CD4-positive, alpha-beta T cell treated with Interleukin-17A for 4 hours (primary cell): ENCODE data around the gene SPATA3.
"Not testable (repeated sequence)": the region's sequence is repeated elsewhere in the genome, so short reads cannot be mapped to it uniquely, and the experiment has no call there.

Experiments used
- DNase-seq: peaks from one replicate; pipeline ENCODE4 v3.0.0-alpha.2; 2020; ENCODE audit warnings: mixed read lengths

SPATA3 gene

GRCh38 chr2:230995821-230996220 lies at the start of gene SPATA3:
SPATA3 (plus strand) TSS chr2:230996121; CDS start chr2:230996234, 113 bp downstream.
- no peak for DNase-seq

- no peak for DNase-seq
Measured at GRCh38 chr2:230946429-230947234, 49.3 kb upstream of the SPATA3 start.

- DNase-seq: no peak
Measured at GRCh38 chr2:230947235-230947576, 48.7 kb upstream of the SPATA3 start.

GRCh38 chr2:230947908-230948365 lies 48.0 kb upstream of the SPATA3 start:
- DNase-seq: no peak

GRCh38 chr2:230949966-230950873 lies 45.7 kb upstream of the SPATA3 start:
- no peak for DNase-seq

GRCh38 chr2:230950874-230951339 lies 45.0 kb upstream of the SPATA3 start:
- DNase-seq: no peak

GRCh38 chr2:230951396-230951795 lies 44.5 kb upstream of the SPATA3 start:
- DNase-seq: no peak

GRCh38 chr2:230952226-230952956 lies 43.5 kb upstream of the SPATA3 start:
- DNase-seq: no peak

GRCh38 chr2:230953845-230954244 lies 42.1 kb upstream of the SPATA3 start:
- no peak for DNase-seq

- no peak for DNase-seq
Measured at GRCh38 chr2:230954746-230955145, 41.2 kb upstream of the SPATA3 start.

GRCh38 chr2:230955163-230955737 lies 40.7 kb upstream of the SPATA3 start:
- no peak for DNase-seq

- DNase-seq: peak; percentile 55
Measured at GRCh38 chr2:230956827-230957755, 38.8 kb upstream of the SPATA3 start.

- DNase-seq: no peak
Measured at GRCh38 chr2:230957756-230958391, 38.0 kb upstream of the SPATA3 start.

GRCh38 chr2:230958820-230959756 lies 36.8 kb upstream of the SPATA3 start:
- no peak for DNase-seq

GRCh38 chr2:230960026-230960425 lies 35.9 kb upstream of the SPATA3 start:
- DNase-seq: no peak

- DNase-seq: no peak
Measured at GRCh38 chr2:230961091-230961491, 34.8 kb upstream of the SPATA3 start.

- no peak for DNase-seq
Measured at GRCh38 chr2:230964136-230964730, 31.7 kb upstream of the SPATA3 start.

- DNase-seq: no peak
Measured at GRCh38 chr2:230967113-230967512, 28.8 kb upstream of the SPATA3 start.

GRCh38 chr2:230968314-230968713 lies 27.6 kb upstream of the SPATA3 start:
- not testable (repeated sequence) for DNase-seq
